D721Med (cell line): ENCODE results near the gene CEP44.
A peak's percentile ranks its signal among the peaks of the same experiment; 100 is the strongest.
"Not testable (repeated sequence)": the region's sequence is repeated elsewhere in the genome, so short reads cannot be mapped to it uniquely, and the experiment has no call there.

Experiments used
- DNase-seq: peaks from one replicate; pipeline ENCODE4 v3.0.0; 2011; ENCODE audit warnings: low spot score; ENCODE audit not compliant: insufficient read length
- FAIRE-seq: peaks from 2 replicates; lab custom pipeline; 2011; peaks lifted over from hg19 to GRCh38; lab: Jason Lieb, UNC
- CTCF ChIP-seq: IDR thresholded peaks from 2 replicates; pipeline ENCODE4 v1.5.1; 2012; ENCODE audit warnings: mild to moderate bottlenecking, control low read depth; ENCODE audit not compliant: insufficient read depth; ENCODE audit errors: missing control alignments

Gene CEP44

GRCh38 chr4:174284487-174284886 is 776 bp downstream of the CEP44 start:
- DNase-seq (no peak), FAIRE-seq (peak; percentile 69)
- no peak for TF ChIP-seq CTCF

- no peak for TF ChIP-seq CTCF
- FAIRE-seq: no peak
- no peak for DNase-seq
These were observed 3.2 kb downstream of the CEP44 start for GRCh38 chr4:174286870-174287269.

- DNase-seq: no peak
- no peak for FAIRE-seq
- TF ChIP-seq CTCF: no peak
These were observed 8.8 kb downstream of the CEP44 start for GRCh38 chr4:174292473-174292872.

- not testable (repeated sequence) for DNase-seq, FAIRE-seq
These were observed 10.9 kb downstream of the CEP44 start for GRCh38 chr4:174294641-174295040.

GRCh38 chr4:174295142-174295541 is 11.4 kb downstream of the CEP44 start:
- not testable (repeated sequence) for DNase-seq, FAIRE-seq

GRCh38 chr4:174303687-174304086 is 20.0 kb downstream of the CEP44 start:
- TF ChIP-seq CTCF: no peak
- no peak for DNase-seq
- no peak for FAIRE-seq

GRCh38 chr4:174304664-174305063 is 21.0 kb downstream of the CEP44 start:
- DNase-seq (no peak), FAIRE-seq (no peak)
- TF ChIP-seq CTCF: no peak

GRCh38 chr4:174305961-174306360 is 22.2 kb downstream of the CEP44 start:
- TF ChIP-seq CTCF: no peak
- DNase-seq (no peak), FAIRE-seq (peak; percentile 11)
